Fibroblast of skin of scalp (primary cell): Measurements from ENCODE around the gene FMO2.

Source experiments
- DNase-seq: peaks from one replicate; pipeline ENCODE4 v3.0.0-alpha.2; 2013

FMO2 gene

DNA sequence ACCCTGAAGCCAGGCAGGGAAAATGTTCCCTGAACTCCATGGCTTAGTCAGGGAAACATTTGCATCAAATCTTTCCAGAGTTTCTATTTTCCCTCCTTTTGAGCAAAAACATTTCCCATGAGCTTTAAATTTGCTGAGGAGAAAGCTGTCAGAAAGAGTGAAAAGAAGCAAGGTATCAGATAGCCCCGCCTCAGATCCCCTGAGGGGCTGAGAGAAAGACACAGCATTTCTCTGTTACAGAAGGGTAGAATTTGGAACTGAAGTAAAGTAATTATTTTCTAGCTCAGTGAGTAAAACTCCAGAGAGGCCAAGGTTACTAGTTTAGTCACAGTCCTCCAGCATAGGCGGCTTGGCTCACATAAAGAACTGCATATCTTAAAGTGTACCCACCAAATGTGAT lies 73.8 kb downstream of the FMO2 start:
- no peak for DNase-seq
